ENCODE results near the gene GNAI3.

GNAI3 gene

DNA sequence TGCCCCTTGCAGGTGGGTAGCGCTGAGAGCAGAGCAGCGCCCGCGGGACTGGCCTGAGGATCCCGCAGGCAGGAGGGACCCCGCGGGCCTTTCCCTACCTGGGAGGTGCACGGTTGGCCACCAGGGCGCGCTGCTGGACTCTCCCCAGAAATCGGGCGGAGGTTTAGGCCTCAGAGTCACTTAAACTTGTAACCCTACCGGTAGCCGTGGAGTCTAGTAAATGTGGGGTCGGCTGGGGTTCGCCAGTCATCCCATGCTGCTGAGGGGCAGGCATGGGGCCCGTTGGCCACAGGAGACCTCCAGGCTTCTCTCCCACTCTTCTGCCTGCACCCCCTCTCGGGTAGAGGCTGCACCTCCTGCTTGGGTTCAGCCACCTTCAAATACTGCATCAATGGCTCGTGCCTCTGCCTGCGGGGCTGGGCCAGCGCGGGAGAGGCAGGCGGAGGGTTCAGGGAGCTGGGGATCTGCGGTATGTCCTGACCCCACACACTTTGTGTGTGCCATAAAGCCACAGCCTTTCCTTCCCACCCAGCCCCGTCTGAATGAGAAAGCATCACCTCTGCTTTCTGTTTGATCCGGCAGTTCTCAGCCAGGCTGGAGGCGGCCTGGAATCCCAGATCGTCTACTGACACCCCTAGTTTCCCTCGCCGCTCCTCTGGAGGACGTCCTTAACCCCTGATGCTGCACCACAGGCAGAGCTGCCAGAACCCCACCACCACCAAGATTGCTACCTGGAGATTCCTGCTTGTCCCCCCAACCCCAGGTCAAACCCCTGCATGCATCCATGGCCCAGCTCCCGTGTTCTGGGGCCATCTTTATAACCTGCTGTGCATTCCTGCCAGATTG, 95.2 kb downstream of the GNAI3 start (continued):
- TF ChIP-seq ZNF394 (tag by site-specific recombination; IDR thresholded peaks at IDR 0.05; ENCODE audit: borderline replicate concordance): peak; percentile 17; the same call in 1 of the 2 replicates
- TF ChIP-seq ZNF112 (tag by site-specific recombination; IDR thresholded peaks at IDR 0.05): no peak
- no peak for TF ChIP-seq ZNF10 (tag by site-specific recombination; IDR thresholded peaks at IDR 0.05)
- no peak for TF ChIP-seq WT1 (tag by site-specific recombination; IDR thresholded peaks at IDR 0.05)
- TF ChIP-seq ZNF585B (tag by site-specific recombination; IDR thresholded peaks at IDR 0.05): no peak
- TF ChIP-seq ZNF830 (tag by site-specific recombination; IDR thresholded peaks at IDR 0.05; ENCODE audit: low read depth): no peak
- TF ChIP-seq ZNF610 (tag by site-specific recombination; IDR thresholded peaks at IDR 0.05; ENCODE audit: borderline replicate concordance): no peak
- no peak for TF ChIP-seq ZNF837 (tag by site-specific recombination; IDR thresholded peaks at IDR 0.05)
- 0 out of 2 replicates have a peak, but pooled peaks have one; percentile 14 for TF ChIP-seq ZNF660 (tag by site-specific recombination; IDR thresholded peaks at IDR 0.05)
- no peak for TF ChIP-seq ZBTB44 (tag by site-specific recombination; IDR thresholded peaks at IDR 0.05)
- TF ChIP-seq, protein P1, sequence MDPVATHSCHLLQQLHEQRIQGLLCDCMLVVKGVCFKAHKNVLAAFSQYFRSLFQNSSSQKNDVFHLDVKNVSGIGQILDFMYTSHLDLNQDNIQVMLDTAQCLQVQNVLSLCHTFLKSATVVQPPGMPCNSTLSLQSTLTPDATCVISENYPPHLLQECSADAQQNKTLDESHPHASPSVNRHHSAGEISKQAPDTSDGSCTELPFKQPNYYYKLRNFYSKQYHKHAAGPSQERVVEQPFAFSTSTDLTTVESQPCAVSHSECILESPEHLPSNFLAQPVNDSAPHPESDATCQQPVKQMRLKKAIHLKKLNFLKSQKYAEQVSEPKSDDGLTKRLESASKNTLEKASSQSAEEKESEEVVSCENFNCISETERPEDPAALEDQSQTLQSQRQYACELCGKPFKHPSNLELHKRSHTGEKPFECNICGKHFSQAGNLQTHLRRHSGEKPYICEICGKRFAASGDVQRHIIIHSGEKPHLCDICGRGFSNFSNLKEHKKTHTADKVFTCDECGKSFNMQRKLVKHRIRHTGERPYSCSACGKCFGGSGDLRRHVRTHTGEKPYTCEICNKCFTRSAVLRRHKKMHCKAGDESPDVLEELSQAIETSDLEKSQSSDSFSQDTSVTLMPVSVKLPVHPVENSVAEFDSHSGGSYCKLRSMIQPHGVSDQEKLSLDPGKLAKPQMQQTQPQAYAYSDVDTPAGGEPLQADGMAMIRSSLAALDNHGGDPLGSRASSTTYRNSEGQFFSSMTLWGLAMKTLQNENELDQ (tag by site-specific recombination; IDR thresholded peaks at IDR 0.05; ENCODE audit: low read depth): no peak
- no peak for TF ChIP-seq KLF1 (tag by site-specific recombination; IDR thresholded peaks at IDR 0.05)
- TF ChIP-seq ZNF132 (tag by site-specific recombination; IDR thresholded peaks at IDR 0.05; ENCODE audit: borderline replicate concordance): no peak
- no peak for TF ChIP-seq ZNF521 (tag by site-specific recombination; IDR thresholded peaks at IDR 0.05)
- TF ChIP-seq ZNF248 (tag by site-specific recombination; IDR thresholded peaks at IDR 0.05): no peak
- TF ChIP-seq ZNF146 (tag by site-specific recombination; IDR thresholded peaks at IDR 0.05): no peak
- TF ChIP-seq GLI2 (tag by site-specific recombination; IDR thresholded peaks at IDR 0.05; ENCODE audit: borderline replicate concordance, low read depth): no peak
- TF ChIP-seq ZBTB20 (tag by site-specific recombination; IDR thresholded peaks at IDR 0.05): no peak
- peak; percentile 75; the same call in 1 of the 2 replicates for TF ChIP-seq ZNF501 (tag by site-specific recombination; IDR thresholded peaks at IDR 0.05)
- no peak for TF ChIP-seq ZNF404 (tag by site-specific recombination; IDR thresholded peaks at IDR 0.05)
- TF ChIP-seq ZNF571 (tag by site-specific recombination; IDR thresholded peaks at IDR 0.05): no peak
- TF ChIP-seq, protein P2, sequence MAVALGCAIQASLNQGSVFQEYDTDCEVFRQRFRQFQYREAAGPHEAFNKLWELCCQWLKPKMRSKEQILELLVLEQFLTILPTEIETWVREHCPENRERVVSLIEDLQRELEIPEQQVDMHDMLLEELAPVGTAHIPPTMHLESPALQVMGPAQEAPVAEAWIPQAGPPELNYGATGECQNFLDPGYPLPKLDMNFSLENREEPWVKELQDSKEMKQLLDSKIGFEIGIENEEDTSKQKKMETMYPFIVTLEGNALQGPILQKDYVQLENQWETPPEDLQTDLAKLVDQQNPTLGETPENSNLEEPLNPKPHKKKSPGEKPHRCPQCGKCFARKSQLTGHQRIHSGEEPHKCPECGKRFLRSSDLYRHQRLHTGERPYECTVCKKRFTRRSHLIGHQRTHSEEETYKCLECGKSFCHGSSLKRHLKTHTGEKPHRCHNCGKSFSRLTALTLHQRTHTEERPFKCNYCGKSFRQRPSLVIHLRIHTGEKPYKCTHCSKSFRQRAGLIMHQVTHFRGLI (tag by site-specific recombination; IDR thresholded peaks at IDR 0.05): no peak
- TF ChIP-seq ZNF239 (tag by site-specific recombination; IDR thresholded peaks at IDR 0.05): no peak
- TF ChIP-seq ZNF677 (tag by site-specific recombination; IDR thresholded peaks at IDR 0.05): no peak
- TF ChIP-seq, protein P3, sequence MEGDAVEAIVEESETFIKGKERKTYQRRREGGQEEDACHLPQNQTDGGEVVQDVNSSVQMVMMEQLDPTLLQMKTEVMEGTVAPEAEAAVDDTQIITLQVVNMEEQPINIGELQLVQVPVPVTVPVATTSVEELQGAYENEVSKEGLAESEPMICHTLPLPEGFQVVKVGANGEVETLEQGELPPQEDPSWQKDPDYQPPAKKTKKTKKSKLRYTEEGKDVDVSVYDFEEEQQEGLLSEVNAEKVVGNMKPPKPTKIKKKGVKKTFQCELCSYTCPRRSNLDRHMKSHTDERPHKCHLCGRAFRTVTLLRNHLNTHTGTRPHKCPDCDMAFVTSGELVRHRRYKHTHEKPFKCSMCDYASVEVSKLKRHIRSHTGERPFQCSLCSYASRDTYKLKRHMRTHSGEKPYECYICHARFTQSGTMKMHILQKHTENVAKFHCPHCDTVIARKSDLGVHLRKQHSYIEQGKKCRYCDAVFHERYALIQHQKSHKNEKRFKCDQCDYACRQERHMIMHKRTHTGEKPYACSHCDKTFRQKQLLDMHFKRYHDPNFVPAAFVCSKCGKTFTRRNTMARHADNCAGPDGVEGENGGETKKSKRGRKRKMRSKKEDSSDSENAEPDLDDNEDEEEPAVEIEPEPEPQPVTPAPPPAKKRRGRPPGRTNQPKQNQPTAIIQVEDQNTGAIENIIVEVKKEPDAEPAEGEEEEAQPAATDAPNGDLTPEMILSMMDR (tag by site-specific recombination; IDR thresholded peaks at IDR 0.05): peak; percentile 89
- TF ChIP-seq, protein P4, sequence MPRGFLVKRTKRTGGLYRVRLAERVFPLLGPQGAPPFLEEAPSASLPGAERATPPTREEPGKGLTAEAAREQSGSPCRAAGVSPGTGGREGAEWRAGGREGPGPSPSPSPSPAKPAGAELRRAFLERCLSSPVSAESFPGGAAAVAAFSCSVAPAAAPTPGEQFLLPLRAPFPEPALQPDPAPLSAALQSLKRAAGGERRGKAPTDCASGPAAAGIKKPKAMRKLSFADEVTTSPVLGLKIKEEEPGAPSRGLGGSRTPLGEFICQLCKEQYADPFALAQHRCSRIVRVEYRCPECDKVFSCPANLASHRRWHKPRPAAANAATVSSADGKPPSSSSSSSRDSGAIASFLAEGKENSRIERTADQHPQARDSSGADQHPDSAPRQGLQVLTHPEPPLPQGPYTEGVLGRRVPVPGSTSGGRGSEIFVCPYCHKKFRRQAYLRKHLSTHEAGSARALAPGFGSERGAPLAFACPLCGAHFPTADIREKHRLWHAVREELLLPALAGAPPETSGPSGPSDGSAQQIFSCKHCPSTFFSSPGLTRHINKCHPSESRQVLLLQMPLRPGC (tag by site-specific recombination; IDR thresholded peaks at IDR 0.05): no peak
- TF ChIP-seq ZNF223 (tag by site-specific recombination; IDR thresholded peaks at IDR 0.05): peak; percentile 98
- TF ChIP-seq ZNF266 (tag by site-specific recombination; IDR thresholded peaks at IDR 0.05; ENCODE audit: low read depth): no peak
- no peak for TF ChIP-seq ZNF211 (tag by site-specific recombination; IDR thresholded peaks at IDR 0.05; ENCODE audit: low read depth)
- no peak for TF ChIP-seq ZNF626 (tag by site-specific recombination; IDR thresholded peaks at IDR 0.05)
